Esophagus muscularis mucosa (tissue), 4 donors: ENCODE data around the gene MTMR2. TPM values are rescaled to one million over a fixed set of nuclear protein-coding genes. Genes with fewer than 3 reads are reported as not detected.
A peak's percentile ranks its signal among the peaks of the same experiment; 100 is the strongest.

ENCODE experiments used
- DNase-seq: peaks from one replicate; pipeline ENCODE4 v3.0.0-alpha.2; 2017; ENCODE audit errors: extremely low spot score
- H3K27ac ChIP-seq, 4 donors: fragments of 200-600 bp; sonication (generic); replicated peaks in 1 of 4; 1 replicate in 3 of 4; 2 replicates in 1 of 4; pipeline ENCODE4 v1.5.1; 2016 to 2019; ENCODE audit warnings: mild to moderate bottlenecking in 1 of 4
- H3K27me3 ChIP-seq, 4 donors: fragments of 200-600 bp; sonication (generic); one replicate each; pipeline versions ENCODE4 v1.5.1 to v1.6.0; 2016 to 2019
- H3K36me3 ChIP-seq, 4 donors: fragments of 200-600 bp; sonication (generic); one replicate each; pipeline ENCODE4 v1.5.1; 2016 to 2019
- H3K4me1 ChIP-seq, 4 donors: fragments of 200-600 bp; sonication (generic); one replicate each; pipeline ENCODE4 v1.5.1; 2016 to 2019
- H3K4me3 ChIP-seq, 4 donors: fragments of 200-600 bp; sonication (generic); 1 replicate in 2 of 4; 2 replicates in 2 of 4; pipeline ENCODE4 v1.5.1; 2016 to 2019; ENCODE audit warnings: mild to moderate bottlenecking in 4 of 4, moderate library complexity in 1 of 4
- H3K9me3 ChIP-seq, 4 donors: fragments of 200-600 bp; sonication (generic); 1 replicate in 3 of 4; 2 replicates in 1 of 4; pipeline ENCODE4 v1.5.1; 2016 to 2019
- EP300 ChIP-seq: sonication (generic); formaldehyde crosslinking; IDR thresholded peaks from one replicate; pipeline ENCODE4 v1.6.1; 2017; ENCODE audit warnings: antibody characterized with exemption
- POLR2A ChIP-seq: fragments of 450-650 bp; IDR thresholded peaks from one replicate; pipeline ENCODE4 v1.6.1; 2017; ENCODE audit warnings: antibody characterized with exemption, moderate library complexity, mild to moderate bottlenecking, low read depth
- POLR2AphosphoS5 ChIP-seq, 2 donors: sonication (generic); formaldehyde crosslinking; IDR thresholded peaks; one replicate each; pipeline ENCODE4 v1.6.1; 2017; ENCODE audit warnings: antibody characterized with exemption in 2 of 2
- WGBS: methylation state at CpG from one replicate; pipeline ENCODE4 v1.1.5; 2018; 5-methylcytosine and 5-hydroxymethylcytosine counted together
- intact Hi-C: fragments of 100-400 bp; cut with DNase I; formaldehyde crosslinking; loops from one replicate; pipeline ENCODE4 v1.15.1; 2023
- total RNA-seq, 4 donors: library from RNA; depleted of rRNA; stranded (reverse); fragments of >200 nt; gene quantifications; one replicate each; pipeline versions ENCODE4 v1.1.0 to v1.2.1, GENCODE V29; 2016
- TF ChIP-seq, protein P1 (sequence below), 3 experiments: fragments of 200-600 bp in 2 of 3; fragments of 450-650 bp in 1 of 3; sonication (generic) in 2 of 3; IDR thresholded peaks; one replicate each; pipeline ENCODE4 v1.5.1; 2017 to 2019; ENCODE audit warnings: antibody characterized with exemption in 3 of 3, mild to moderate bottlenecking in 2 of 3, moderate library complexity in 1 of 3

Gene MTMR2
- total RNA-seq, 4 donors from 2014 or later = 25.8 to 29.6 (median 27.9) TPM

DNA sequence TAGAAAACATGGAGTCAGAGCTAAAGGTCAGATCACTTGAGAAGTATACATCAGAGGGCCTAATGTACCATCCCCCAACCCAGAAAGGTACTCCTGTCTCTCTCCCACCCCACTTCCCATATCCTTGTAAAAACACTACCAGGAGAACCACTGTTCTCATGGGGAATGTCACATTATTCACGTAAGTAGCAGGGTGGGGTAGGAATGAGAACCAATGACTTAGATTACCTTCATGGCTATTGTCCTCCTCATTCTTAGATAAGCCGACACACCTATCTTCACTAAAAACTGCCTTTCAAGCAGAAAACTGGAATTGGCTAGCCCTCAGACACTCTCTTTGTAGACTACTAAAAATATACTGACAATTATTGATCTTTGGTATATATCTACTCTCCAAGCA is 70.0 kb downstream of the MTMR2 start:
- Histone ChIP-seq H3K27ac (no peak overlapping the region), H3K4me3 (no peak overlapping the region), H3K36me3 (peaks cover 9 to 65% (median 24%) of the 10 kb centered on the region in 4 donors), H3K27me3 (no peaks in the 10 kb centered on the region), H3K4me1 (peaks cover 0 to 16% (median 9%) of the 10 kb centered on the region in 4 donors), H3K9me3 (no peaks in the 10 kb centered on the region)
- intact Hi-C loops = no loop called here
- no peak for DNase-seq
- WGBS = 91% methylated on average over 2 of the region's 2 CpGs
- TF ChIP-seq, protein P1, sequence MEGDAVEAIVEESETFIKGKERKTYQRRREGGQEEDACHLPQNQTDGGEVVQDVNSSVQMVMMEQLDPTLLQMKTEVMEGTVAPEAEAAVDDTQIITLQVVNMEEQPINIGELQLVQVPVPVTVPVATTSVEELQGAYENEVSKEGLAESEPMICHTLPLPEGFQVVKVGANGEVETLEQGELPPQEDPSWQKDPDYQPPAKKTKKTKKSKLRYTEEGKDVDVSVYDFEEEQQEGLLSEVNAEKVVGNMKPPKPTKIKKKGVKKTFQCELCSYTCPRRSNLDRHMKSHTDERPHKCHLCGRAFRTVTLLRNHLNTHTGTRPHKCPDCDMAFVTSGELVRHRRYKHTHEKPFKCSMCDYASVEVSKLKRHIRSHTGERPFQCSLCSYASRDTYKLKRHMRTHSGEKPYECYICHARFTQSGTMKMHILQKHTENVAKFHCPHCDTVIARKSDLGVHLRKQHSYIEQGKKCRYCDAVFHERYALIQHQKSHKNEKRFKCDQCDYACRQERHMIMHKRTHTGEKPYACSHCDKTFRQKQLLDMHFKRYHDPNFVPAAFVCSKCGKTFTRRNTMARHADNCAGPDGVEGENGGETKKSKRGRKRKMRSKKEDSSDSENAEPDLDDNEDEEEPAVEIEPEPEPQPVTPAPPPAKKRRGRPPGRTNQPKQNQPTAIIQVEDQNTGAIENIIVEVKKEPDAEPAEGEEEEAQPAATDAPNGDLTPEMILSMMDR (IDR thresholded peaks at IDR 0.05) = no peak

GRCh38 chr11:95853138-95853537 is 70.8 kb downstream of the MTMR2 start:
- TF ChIP-seq POLR2AphosphoS5 (IDR thresholded peaks at IDR 0.05) = no peak
- TF ChIP-seq, protein P1 (IDR thresholded peaks at IDR 0.05) = no peak
- TF ChIP-seq POLR2A = no peak
- no peak for TF ChIP-seq EP300
- H3K4me1 ChIP-seq = peaks cover 0 to 18% (median 9%) of the 10 kb centered on the region in 4 donors
- H3K36me3 ChIP-seq = peaks cover 9 to 58% (median 21%) of the 10 kb centered on the region in 4 donors
- no peaks in the 10 kb centered on the region for H3K27me3 ChIP-seq
- intact Hi-C loops = no loop called here
- H3K4me3 ChIP-seq = no peak overlapping the region
- no peak for DNase-seq
- H3K9me3 ChIP-seq = no peaks in the 10 kb centered on the region
- H3K27ac ChIP-seq = no peak overlapping the region

- TF ChIP-seq, protein P1 (IDR thresholded peaks at IDR 0.05) = no peak
- TF ChIP-seq POLR2A = no peak
- no peak for TF ChIP-seq EP300
- TF ChIP-seq POLR2AphosphoS5 (IDR thresholded peaks at IDR 0.05) = no peak
- Histone ChIP-seq H3K4me1 (peaks cover 0 to 18% (median 9%) of the 10 kb centered on the region in 4 donors), H3K9me3 (no peaks in the 10 kb centered on the region), H3K36me3 (peaks cover under 1 to 46% (median 24%) of the 10 kb centered on the region in 4 donors), H3K27ac (peak overlapping the region in 3 of 4 donors; percentile 22 to 66 (median 32)), H3K27me3 (no peaks in the 10 kb centered on the region), H3K4me3 (no peak overlapping the region)
- DNase-seq = no peak
- intact Hi-C loops = no loop called here
These were observed 73.8 kb downstream of the MTMR2 start for GRCh38 chr11:95850137-95850536.

GRCh38 chr11:95849087-95849825 is 74.7 kb downstream of the MTMR2 start:
- no peak overlapping the region for H3K4me3 ChIP-seq
- peaks cover 0 to 46% (median 29%) of the 10 kb centered on the region in 4 donors for H3K36me3 ChIP-seq
- intact Hi-C loops = loop anchor here (10.0 kb wide), 2 partner anchors 76 to 166 kb away; partner anchors contain the start of gene MTMR2
- H3K27me3 ChIP-seq = no peaks in the 10 kb centered on the region
- WGBS = 61% methylated on average over 6 of the region's 6 CpGs
- no peaks in the 10 kb centered on the region for H3K9me3 ChIP-seq
- TF ChIP-seq POLR2A (no peak), POLR2AphosphoS5 (IDR thresholded peaks at IDR 0.05) (no peak)
- TF ChIP-seq, protein P1 (IDR thresholded peaks at IDR 0.05) = peak; percentile 51 to 65 (median 58)
- DNase-seq = no peak
- H3K27ac ChIP-seq = peak overlapping the region; percentile 22 to 66 (median 34)
- peaks cover 0 to 18% (median 9%) of the 10 kb centered on the region in 4 donors for H3K4me1 ChIP-seq
